ENCODE measurements around the gene ZNF423.
A peak's percentile ranks its signal among the peaks of the same experiment; 100 is the strongest.

Gene ZNF423

DNA sequence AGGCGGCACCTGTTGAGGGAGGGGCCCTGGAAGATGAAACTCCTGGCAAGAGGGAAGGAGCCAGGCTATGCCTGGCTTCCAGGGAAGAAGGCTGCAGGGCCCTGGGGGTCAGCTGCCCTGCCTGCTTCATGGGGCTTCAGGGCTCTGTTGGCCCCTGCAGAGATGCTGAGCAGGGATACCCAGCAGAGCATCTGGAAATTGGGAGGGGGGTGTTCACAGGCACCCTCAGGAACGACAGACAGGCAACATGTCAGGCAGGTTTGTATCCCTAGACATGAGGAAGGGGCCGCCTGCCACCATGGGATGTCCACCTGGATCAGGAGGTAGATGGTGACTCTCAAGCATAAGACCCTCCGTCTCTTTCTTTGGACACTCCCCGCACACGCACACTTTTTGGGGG, 13.8 kb upstream of the ZNF423 start:
- DNase-seq: no peak

GRCh38 chr16:49867796-49868668, 12.1 kb upstream of the ZNF423 start:
- DNase-seq: no peak

GRCh38 chr16:49867234-49867633, 11.3 kb upstream of the ZNF423 start:
- DNase-seq: no peak

GRCh38 chr16:49866595-49867071, 10.7 kb upstream of the ZNF423 start:
- no peak for DNase-seq

- no peak for DNase-seq
Measured at GRCh38 chr16:49862694-49863093, 6.8 kb upstream of the ZNF423 start.

DNA sequence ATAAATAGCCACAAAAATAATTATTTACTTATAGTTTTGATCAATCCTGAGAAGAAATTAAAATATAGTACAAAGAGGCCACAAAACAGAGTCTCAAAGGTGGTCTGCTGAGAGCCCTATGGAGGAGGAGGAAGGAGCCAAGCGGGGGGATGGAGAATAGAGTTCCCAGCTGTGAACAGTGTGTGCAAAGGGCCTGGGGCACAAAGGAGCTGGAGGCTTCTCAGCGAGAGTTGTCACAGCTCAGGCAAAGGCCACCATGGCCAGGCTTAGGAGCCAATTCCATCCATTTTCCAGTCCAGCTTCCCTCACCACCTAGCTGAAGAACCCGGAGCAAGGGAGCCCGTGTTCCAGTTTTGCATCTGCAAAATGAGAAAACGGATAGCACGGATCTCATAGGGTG, 5.4 kb upstream of the ZNF423 start:
- DNase-seq: no peak

- no peak for DNase-seq
Measured at GRCh38 chr16:49860593-49860992, 4.7 kb upstream of the ZNF423 start.

DNA sequence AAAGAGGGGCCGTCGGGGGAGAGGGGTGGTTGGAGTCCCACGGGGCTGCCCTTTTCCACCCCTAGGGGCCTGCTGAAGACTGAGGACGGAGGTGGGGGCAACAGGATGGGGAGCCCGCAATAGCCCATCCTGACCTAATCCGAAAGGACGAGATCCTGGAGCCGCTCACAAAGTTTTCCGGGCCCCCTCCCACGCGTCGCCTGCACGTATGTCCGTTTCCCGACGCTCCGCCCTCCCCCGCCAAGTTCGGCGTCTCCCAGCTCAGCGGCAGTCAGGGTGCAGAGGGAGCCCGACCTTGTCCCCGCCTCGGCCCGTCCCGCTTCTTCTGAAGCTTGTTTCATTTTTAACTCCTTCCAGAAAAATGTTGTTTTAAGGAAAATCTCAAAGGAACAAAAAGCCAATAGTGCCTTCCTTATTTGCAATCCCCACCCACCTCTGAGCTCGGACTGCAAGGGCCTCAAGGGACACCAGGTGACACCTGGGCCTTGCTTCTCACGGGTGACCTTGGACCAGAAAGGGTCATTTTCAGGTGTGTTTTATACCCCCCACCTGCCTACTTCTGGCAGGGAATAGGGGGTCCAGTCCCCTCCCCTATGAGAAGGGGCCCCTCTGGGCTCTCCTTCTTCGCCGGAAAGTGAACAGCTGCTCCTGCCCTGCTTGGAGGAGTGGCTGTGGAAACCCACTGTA, 3.4 kb upstream of the ZNF423 start:
- DNase-seq: no peak

DNA sequence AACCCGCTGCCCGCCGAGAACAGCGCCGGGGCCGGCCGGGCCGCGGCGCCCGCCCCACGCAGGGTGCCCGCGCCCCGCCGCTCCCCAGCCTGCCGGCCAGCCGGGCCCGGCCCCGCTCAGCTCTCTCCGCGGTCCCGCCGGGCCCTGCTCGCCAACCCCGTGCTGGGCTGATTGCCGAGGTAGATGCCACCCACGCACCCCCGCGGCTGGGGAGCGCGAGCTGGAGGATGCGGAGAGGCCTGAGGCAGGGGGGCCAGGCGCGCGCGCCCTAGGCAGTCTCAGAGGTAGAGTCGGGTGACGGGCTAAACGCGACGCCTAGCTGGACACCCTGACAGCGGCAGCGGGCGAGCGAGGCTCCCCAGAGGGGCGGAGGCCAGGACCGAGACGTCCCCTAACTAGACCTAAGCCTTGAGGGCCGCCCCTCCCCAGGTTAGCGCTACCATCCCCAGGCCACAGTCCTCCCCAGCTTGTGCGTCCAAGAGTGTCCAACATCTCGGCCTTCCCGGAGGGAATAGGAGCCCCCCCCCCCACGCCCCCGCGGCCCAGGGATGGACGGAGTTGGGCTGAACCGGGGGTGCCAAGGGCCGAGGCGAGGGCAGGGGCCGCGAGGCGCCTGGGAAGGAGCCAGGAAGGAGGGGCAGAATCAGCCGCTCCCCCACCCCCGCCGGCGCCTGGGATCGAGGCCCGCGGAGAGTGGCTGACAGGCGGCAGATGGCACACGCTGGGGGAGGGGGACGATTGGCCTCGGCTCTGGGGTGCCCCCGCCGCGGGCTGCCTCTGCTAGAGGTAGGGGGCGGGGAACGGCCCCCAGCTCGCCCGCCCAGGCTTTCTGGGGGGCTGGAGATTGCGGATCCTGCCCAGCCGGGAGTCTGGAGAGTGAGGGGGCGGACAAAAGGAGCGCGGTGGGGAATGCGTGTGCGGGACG, 2.5 kb upstream of the ZNF423 start:
- DNase-seq: no peak

DNA sequence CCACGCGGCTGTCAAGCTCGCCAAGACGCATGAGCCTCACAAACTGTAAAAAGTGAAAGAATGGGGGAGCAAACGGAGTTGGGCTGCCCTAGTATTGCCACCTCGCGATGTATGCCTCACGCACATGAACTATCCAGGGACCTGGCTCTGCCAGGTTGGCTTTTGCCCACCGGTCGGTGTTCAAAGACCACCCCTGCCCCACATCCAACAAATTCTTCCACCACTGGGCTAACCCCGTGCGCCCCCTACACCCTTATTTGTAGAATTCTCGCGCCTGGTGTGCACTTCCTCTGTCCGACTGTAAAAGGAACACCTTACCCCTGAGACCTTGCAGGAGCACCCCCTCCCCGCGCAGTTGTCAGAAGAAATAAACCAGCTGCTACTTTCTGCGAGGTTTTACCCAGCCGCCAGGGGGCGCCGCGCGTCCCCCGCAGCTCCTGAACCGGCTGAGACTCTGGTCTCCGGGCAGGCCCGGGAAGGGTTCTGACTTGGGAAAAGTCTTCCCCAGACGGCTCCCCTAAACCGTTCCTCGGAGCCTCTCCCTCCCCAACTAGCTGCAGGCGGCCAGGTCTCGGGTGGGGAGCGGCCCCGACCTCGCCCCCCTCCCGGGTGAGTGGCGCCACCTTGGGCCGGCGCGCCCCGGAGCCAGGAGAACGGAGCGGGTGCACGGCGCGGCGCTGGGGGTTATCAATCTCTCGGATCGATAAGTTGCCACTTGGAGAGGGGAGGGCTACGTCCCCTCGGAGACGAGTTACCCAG, 1.7 kb upstream of the ZNF423 start:
- peak; percentile 46 for DNase-seq

- peak; percentile 3 for DNase-seq
Measured at GRCh38 chr16:49856672-49857330, 889 bp upstream of the ZNF423 start.

GRCh38 chr16:49855280-49855821, 561 bp downstream of the ZNF423 start:
- DNase-seq: peak; percentile 64

DNA sequence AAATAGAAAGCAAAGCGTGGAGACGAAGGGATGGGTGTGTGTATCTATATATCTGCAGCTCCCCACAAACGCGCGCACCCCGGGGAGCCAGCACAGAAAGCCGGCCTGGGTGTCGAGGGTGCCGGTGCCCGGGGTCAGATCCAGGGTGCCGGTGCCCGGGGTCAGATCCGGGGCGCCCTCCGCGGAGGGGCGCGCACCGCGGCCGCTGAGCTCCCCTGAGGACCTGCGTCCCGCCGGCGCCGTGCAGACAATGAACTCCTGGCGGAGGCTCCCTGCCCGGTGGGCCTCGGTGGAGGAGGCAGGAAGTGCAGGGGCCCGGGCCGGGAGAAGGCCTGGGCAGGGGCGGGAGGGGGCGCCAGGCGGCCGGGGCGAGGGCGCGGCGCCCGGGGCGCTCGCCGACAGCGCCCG, 1.1 kb downstream of the ZNF423 start:
- no peak for DNase-seq

- DNase-seq: no peak
Measured at GRCh38 chr16:49854188-49854795, 1.6 kb downstream of the ZNF423 start.

DNA sequence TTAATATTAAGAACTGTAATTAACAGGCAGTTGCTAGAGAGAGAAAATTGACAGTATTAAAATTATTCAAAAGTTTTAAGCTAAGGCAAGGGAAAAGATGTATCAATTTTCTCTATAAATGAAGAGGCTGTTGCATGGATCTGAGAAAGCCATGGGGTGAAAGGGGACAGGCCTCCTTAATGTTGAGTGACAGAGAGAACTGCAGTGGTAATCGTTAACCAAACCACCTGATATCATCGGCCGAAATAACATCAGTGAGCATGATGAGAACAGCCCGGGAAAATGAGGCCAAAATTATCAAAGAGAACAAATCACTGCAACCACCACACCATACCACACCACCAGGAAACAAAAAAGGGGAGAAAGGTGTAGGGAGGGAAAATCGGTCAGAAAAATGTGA, 3.6 kb downstream of the ZNF423 start:
- DNase-seq: no peak

GRCh38 chr16:49851468-49851787, 4.5 kb downstream of the ZNF423 start:
- no peak for DNase-seq

GRCh38 chr16:49850558-49851467, 5.1 kb downstream of the ZNF423 start:
- no peak for DNase-seq

GRCh38 chr16:49849754-49850108, 6.2 kb downstream of the ZNF423 start:
- no peak for DNase-seq

DNA sequence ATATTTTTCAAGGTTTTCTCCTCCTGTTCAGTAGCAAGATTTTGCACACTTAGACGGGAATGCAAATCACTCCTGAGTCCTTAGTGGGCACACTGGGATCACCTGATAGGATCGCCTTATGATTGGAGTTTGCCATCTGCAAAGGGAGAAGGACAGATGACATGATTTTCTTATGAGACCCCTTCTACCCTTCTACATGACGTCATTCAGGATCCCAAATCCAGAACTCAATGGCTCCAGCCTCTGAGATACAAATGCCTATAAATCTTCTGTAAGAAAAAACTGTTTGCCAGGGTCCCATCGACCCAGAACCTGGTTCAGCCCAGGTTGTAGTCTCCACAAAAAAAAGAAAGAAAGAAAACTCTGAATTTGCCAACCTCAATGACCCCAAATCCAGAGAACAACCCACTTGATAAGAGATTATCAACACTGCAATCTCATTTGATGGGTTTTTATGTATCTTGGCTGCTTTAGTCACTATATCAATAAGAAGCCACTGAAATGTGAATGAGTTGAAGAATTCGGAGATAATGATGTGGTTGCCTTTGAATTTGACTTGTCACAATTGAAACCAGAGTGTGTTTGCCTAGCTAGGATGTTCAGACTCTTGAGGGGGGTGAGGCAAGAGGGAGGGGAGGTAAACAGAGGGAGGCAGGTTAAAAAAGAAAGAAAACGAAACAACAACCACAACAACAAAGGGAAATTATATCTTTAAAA, 6.7 kb downstream of the ZNF423 start:
- no peak for DNase-seq
